ENCODE results near the gene TMEM260. TPM values are rescaled to one million over a fixed set of nuclear protein-coding genes. Genes with fewer than 3 reads are reported as not detected.
"Not testable (repeated sequence)": the region's sequence is repeated elsewhere in the genome, so short reads cannot be mapped to it uniquely, and the experiment has no call there.

TMEM260 gene
- total RNA-seq, 1 donor = 11.4 TPM

GRCh38 chr14:56678838-56679237, 99.2 kb downstream of the TMEM260 start:
- H3K4me3 ChIP-seq (ENCODE audit: low read length) = no peak overlapping the region
- H3K4me1 ChIP-seq (ENCODE audit: insufficient read depth, low read length) = no peaks in the 10 kb centered on the region
- H3K27me3 ChIP-seq (ENCODE audit: insufficient read depth, low read length) = no peaks in the 10 kb centered on the region
- H3K9me3 ChIP-seq (ENCODE audit: low read depth, low read length) = no peaks in the 10 kb centered on the region

- no peaks in the 10 kb centered on the region for H3K27me3 ChIP-seq (ENCODE audit: insufficient read depth, low read length)
- no peak overlapping the region for H3K4me3 ChIP-seq (ENCODE audit: low read length)
- H3K4me1 ChIP-seq (ENCODE audit: insufficient read depth, low read length) = no peaks in the 10 kb centered on the region
These were observed 106.8 kb downstream of the TMEM260 start for GRCh38 chr14:56686416-56686815.

GRCh38 chr14:56687123-56687522, 107.5 kb downstream of the TMEM260 start:
- Histone ChIP-seq H3K4me1 (ENCODE audit: insufficient read depth, low read length) (no peaks in the 10 kb centered on the region), H3K27me3 (ENCODE audit: insufficient read depth, low read length) (no peaks in the 10 kb centered on the region)

More at GRCh38 chr14:56686416-56686815, 106.8 kb downstream of the TMEM260 start:
- H3K9me3 ChIP-seq (ENCODE audit: low read depth, low read length) = no peaks in the 10 kb centered on the region

GRCh38 chr14:56694609-56695008, 115.0 kb downstream of the TMEM260 start:
- Histone ChIP-seq H3K4me1 (ENCODE audit: insufficient read depth, low read length) (no peaks in the 10 kb centered on the region), H3K9me3 (ENCODE audit: low read depth, low read length) (no peaks in the 10 kb centered on the region), H3K4me3 (ENCODE audit: low read length) (no peak overlapping the region), H3K27me3 (ENCODE audit: insufficient read depth, low read length) (no peaks in the 10 kb centered on the region)

More at GRCh38 chr14:56687123-56687522, 107.5 kb downstream of the TMEM260 start:
- Histone ChIP-seq H3K4me3 (ENCODE audit: low read length) (no peak overlapping the region), H3K9me3 (ENCODE audit: low read depth, low read length) (no peaks in the 10 kb centered on the region)

- H3K27me3 ChIP-seq (ENCODE audit: insufficient read depth, low read length); H3K9me3 ChIP-seq (ENCODE audit: low read depth, low read length); H3K4me1 ChIP-seq (ENCODE audit: insufficient read depth, low read length); H3K4me3 ChIP-seq (ENCODE audit: low read length): not testable (repeated sequence)
These were observed 115.6 kb downstream of the TMEM260 start for GRCh38 chr14:56695216-56695615.

Other genes starting within 250 kb of the TMEM260 start
- not detected for gene OTX2, start 230.7 kb downstream of the TMEM260 start, total RNA-seq

Data from mononuclear cell (primary cell).